Vagina (tissue), 2 donors: ENCODE data around the gene WDR20. TPM values are rescaled to one million over a fixed set of nuclear protein-coding genes. Genes with fewer than 3 reads are reported as not detected.
"Not testable (repeated sequence)": the region's sequence is repeated elsewhere in the genome, so short reads cannot be mapped to it uniquely, and the experiment has no call there.

Experiments used
- DNase-seq, 2 donors: peaks; one replicate each; pipeline ENCODE4 v3.0.0-alpha.2; 2017; ENCODE audit errors: extremely low spot score in 2 of 2
- H3K27ac ChIP-seq: fragments of 200-600 bp; sonication (generic); one replicate; pipeline ENCODE4 v1.5.1; 2019
- H3K27me3 ChIP-seq: fragments of 200-600 bp; sonication (generic); one replicate; pipeline ENCODE4 v1.5.1; 2019
- H3K36me3 ChIP-seq, 2 donors: fragments of 200-600 bp; sonication (generic); one replicate each; pipeline ENCODE4 v1.5.1; 2017 to 2019
- H3K4me1 ChIP-seq: fragments of 200-600 bp; sonication (generic); one replicate; pipeline ENCODE4 v1.5.1; 2019
- H3K4me3 ChIP-seq, 2 donors: fragments of 200-600 bp; sonication (generic); 1 replicate in 1 of 2; 2 replicates in 1 of 2; pipeline ENCODE4 v1.5.1; 2016 to 2019
- H3K9me3 ChIP-seq: fragments of 200-600 bp; sonication (generic); one replicate; pipeline ENCODE4 v1.5.1; 2019
- POLR2A ChIP-seq, 2 donors: fragments of 450-650 bp; IDR thresholded peaks; one replicate each; pipeline ENCODE4 v1.6.1; 2017; ENCODE audit warnings: antibody characterized with exemption in 2 of 2, mild to moderate bottlenecking in 2 of 2, moderate library complexity in 2 of 2
- POLR2AphosphoS5 ChIP-seq, 2 donors: sonication (generic); formaldehyde crosslinking; IDR thresholded peaks; one replicate each; pipeline ENCODE4 v1.9.0; 2017; ENCODE audit warnings: antibody characterized with exemption in 2 of 2, mild to moderate bottlenecking in 2 of 2, low read depth in 1 of 2; ENCODE audit not compliant: insufficient read depth in 1 of 2
- intact Hi-C: fragments of 100-400 bp; cut with DNase I; formaldehyde crosslinking; loops from one replicate; pipeline ENCODE4 v1.15.1; 2023
- total RNA-seq: library from RNA; depleted of rRNA; stranded (reverse); fragments of >200 nt; gene quantifications from one replicate; pipeline ENCODE4 v1.2.3, GENCODE V29; 2016
- TF ChIP-seq, protein P1 (sequence below), 3 experiments: fragments of 450-650 bp in 2 of 3; fragments of 200-600 bp in 1 of 3; sonication (generic) in 1 of 3; IDR thresholded peaks; one replicate each; pipeline ENCODE4 v1.5.1; 2017 to 2019; ENCODE audit warnings: antibody characterized with exemption in 3 of 3, mild to moderate bottlenecking in 2 of 3, moderate library complexity in 2 of 3

The WDR20 gene
- total RNA-seq, 1 donor from 2014 or later = 24.8 TPM

DNA sequence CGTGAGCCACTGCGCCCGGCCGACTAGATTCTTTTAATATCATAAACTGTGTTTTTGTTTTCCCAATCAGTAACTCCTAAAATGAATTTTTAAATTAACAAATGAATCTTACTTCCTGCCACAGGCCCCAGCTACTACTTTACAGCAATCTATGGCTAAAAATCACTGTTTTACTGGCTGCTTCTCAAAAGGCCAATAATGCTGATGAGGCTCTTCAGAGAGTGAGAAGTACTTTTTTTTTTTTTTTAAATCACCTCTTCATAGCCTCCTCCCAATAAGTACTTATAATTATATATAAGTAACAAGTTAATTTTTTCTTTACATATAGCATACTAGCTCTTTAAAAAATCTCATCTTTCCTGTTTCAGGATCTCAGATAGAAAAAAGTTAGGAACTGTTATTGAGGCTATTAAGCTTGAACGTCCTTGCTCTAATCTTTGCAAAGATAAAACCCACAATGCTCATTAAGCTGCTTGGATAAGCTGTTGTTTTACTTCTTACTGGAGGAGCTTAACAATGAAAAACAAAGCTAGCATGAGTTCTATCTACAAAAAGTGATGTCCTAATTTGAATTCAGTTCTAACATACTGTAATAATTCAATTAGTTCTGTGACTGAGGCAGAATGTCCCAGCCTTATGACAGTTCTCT is 12.8 kb upstream of the WDR20 start:
- H3K27ac ChIP-seq = no peak overlapping the region

GRCh38 chr14:102131741-102132140 is 8.0 kb upstream of the WDR20 start:
- Histone ChIP-seq H3K9me3 (no peaks in the 10 kb centered on the region), H3K4me1 (no peaks in the 10 kb centered on the region), H3K27ac (no peak overlapping the region), H3K4me3 (no peak overlapping the region), H3K27me3 (no peaks in the 10 kb centered on the region), H3K36me3 (no peaks in the 10 kb centered on the region)
- TF ChIP-seq POLR2A (IDR thresholded peaks at IDR 0.05) (no peak), POLR2AphosphoS5 (IDR thresholded peaks at IDR 0.05; ENCODE audit: insufficient read depth in 1 of 2, low read depth in 1 of 2) (no peak)
- TF ChIP-seq, protein P1, sequence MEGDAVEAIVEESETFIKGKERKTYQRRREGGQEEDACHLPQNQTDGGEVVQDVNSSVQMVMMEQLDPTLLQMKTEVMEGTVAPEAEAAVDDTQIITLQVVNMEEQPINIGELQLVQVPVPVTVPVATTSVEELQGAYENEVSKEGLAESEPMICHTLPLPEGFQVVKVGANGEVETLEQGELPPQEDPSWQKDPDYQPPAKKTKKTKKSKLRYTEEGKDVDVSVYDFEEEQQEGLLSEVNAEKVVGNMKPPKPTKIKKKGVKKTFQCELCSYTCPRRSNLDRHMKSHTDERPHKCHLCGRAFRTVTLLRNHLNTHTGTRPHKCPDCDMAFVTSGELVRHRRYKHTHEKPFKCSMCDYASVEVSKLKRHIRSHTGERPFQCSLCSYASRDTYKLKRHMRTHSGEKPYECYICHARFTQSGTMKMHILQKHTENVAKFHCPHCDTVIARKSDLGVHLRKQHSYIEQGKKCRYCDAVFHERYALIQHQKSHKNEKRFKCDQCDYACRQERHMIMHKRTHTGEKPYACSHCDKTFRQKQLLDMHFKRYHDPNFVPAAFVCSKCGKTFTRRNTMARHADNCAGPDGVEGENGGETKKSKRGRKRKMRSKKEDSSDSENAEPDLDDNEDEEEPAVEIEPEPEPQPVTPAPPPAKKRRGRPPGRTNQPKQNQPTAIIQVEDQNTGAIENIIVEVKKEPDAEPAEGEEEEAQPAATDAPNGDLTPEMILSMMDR (IDR thresholded peaks at IDR 0.05) = no peak
- DNase-seq = no peak
- intact Hi-C loops = no loop called here

More for the DNA sequence above, 12.8 kb upstream of the WDR20 start:
- H3K4me3 ChIP-seq = no peak overlapping the region
- no peaks in the 10 kb centered on the region for H3K27me3 ChIP-seq
- no peak for DNase-seq
- H3K36me3 ChIP-seq = no peaks in the 10 kb centered on the region
- TF ChIP-seq POLR2AphosphoS5 (IDR thresholded peaks at IDR 0.05; ENCODE audit: insufficient read depth in 1 of 2, low read depth in 1 of 2) (no peak), POLR2A (IDR thresholded peaks at IDR 0.05) (no peak)
- TF ChIP-seq, protein P1 (IDR thresholded peaks at IDR 0.05) = no peak
- intact Hi-C loops = no loop called here
- H3K4me1 ChIP-seq = peaks cover 4% of the 10 kb centered on the region
- H3K9me3 ChIP-seq = no peaks in the 10 kb centered on the region

- DNase-seq, H3K27me3 ChIP-seq, H3K4me1 ChIP-seq, intact Hi-C loops, H3K27ac ChIP-seq, H3K4me3 ChIP-seq, H3K9me3 ChIP-seq, H3K36me3 ChIP-seq: not testable (repeated sequence)
These were observed 5.7 kb upstream of the WDR20 start for GRCh38 chr14:102134021-102134420.

DNA sequence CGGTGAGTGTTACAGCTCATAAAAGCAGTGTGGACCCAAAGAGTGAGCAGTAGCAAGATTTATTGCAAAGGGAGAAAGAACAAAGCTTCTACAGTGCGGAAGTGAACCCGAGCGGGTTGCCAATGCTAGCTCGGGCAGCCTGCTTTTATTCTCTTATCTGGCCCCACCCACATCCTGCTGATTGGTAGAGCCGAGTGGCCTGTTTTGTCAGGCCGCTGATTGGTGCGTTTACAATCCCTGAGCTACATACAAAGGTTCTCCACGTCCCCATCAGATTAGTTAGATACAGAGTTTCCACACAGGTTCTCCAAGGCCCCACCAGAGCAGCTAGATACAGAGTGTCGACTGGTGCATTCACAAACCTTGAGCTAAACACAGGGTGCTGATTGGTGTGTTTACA is 5.0 kb upstream of the WDR20 start:
- H3K27me3 ChIP-seq, H3K4me3 ChIP-seq, H3K4me1 ChIP-seq, H3K36me3 ChIP-seq, H3K9me3 ChIP-seq, H3K27ac ChIP-seq, intact Hi-C loops, DNase-seq: not testable (repeated sequence)

GRCh38 chr14:102135456-102135855 is 4.2 kb upstream of the WDR20 start:
- intact Hi-C loops, H3K4me1 ChIP-seq, H3K36me3 ChIP-seq, H3K27me3 ChIP-seq, H3K9me3 ChIP-seq, H3K27ac ChIP-seq, DNase-seq, H3K4me3 ChIP-seq: not testable (repeated sequence)

DNA sequence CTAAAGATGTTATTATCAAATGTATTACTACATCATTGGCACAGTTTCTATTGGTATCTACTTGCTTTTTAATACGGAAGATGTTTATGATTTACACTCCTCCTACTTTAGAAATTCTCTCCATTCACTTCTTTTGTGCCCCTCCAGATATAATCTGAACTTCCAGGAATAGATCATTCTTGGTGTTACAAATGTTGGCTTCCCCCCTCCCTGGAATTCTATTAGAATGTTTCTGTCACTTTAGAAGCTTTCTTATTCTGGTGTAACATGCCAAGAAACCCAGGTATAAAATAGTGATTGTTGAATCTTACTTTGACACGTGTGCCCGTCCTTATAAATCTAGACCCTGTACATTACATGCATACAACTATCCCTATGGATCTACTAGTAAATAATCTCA is 1.2 kb upstream of the WDR20 start:
- TF ChIP-seq POLR2A (IDR thresholded peaks at IDR 0.05) (no peak), POLR2AphosphoS5 (IDR thresholded peaks at IDR 0.05; ENCODE audit: insufficient read depth in 1 of 2, low read depth in 1 of 2) (no peak)
- TF ChIP-seq, protein P1 (IDR thresholded peaks at IDR 0.05) = no peak
- H3K4me3 ChIP-seq = peak overlapping the region; percentile 85 to 98
- no peaks in the 10 kb centered on the region for H3K36me3 ChIP-seq
- no peak for DNase-seq
- H3K27me3 ChIP-seq = no peaks in the 10 kb centered on the region
- intact Hi-C loops = no loop called here
- peaks cover 33% of the 10 kb centered on the region for H3K4me1 ChIP-seq
- H3K9me3 ChIP-seq = no peaks in the 10 kb centered on the region
- no peak overlapping the region for H3K27ac ChIP-seq

GRCh38 chr14:102138961-102139285 is 774 bp upstream of the WDR20 start:
- Histone ChIP-seq H3K27ac (peak overlapping the region; percentile 75), H3K4me1 (peaks cover 35% of the 10 kb centered on the region), H3K36me3 (no peaks in the 10 kb centered on the region), H3K27me3 (no peaks in the 10 kb centered on the region), H3K4me3 (peak overlapping the region; percentile 85 to 98), H3K9me3 (no peaks in the 10 kb centered on the region)
- no peak for DNase-seq
- TF ChIP-seq POLR2A (IDR thresholded peaks at IDR 0.05) (no peak), POLR2AphosphoS5 (IDR thresholded peaks at IDR 0.05; ENCODE audit: insufficient read depth in 1 of 2, low read depth in 1 of 2) (no peak)
- TF ChIP-seq, protein P1 (IDR thresholded peaks at IDR 0.05) = no peak
- intact Hi-C loops = no loop called here
